HG03521 (cell line): Measurements from ENCODE around the gene DTX1.

Source experiments
- ATAC-seq: cut with Tn5 transposase; IDR thresholded peaks from one replicate; pipeline ENCODE4 v1.9.1; 2021; ENCODE audit warnings: mild to moderate bottlenecking, moderate library complexity; ENCODE audit not compliant: unreplicated experiment

DTX1 gene

DNA sequence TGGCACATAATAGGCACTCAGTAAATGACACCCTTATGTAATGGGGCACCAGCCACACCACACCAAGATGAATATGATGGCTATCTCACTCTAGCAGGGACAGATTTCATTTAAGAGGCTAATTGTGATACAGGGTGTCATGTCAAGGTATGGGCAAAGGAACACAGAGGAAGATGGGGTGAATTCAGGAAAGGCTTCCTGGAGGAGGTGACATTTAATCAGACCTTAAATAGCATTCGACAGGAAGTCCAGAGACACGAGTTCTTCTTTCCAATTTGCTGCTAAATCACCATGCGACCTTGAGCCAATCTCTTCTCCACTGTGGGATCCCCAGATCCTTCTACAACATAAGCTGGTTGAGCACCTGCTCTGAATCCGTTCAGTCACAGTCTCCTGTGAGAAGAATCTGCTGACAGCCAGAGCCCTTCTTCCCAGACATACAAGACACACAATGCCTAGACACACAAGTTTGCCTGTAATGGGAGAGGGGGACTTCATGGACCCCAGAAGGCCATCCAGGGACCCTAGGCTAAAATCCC lies 1.5 kb upstream of the DTX1 start:
- ATAC-seq = no peak

DNA sequence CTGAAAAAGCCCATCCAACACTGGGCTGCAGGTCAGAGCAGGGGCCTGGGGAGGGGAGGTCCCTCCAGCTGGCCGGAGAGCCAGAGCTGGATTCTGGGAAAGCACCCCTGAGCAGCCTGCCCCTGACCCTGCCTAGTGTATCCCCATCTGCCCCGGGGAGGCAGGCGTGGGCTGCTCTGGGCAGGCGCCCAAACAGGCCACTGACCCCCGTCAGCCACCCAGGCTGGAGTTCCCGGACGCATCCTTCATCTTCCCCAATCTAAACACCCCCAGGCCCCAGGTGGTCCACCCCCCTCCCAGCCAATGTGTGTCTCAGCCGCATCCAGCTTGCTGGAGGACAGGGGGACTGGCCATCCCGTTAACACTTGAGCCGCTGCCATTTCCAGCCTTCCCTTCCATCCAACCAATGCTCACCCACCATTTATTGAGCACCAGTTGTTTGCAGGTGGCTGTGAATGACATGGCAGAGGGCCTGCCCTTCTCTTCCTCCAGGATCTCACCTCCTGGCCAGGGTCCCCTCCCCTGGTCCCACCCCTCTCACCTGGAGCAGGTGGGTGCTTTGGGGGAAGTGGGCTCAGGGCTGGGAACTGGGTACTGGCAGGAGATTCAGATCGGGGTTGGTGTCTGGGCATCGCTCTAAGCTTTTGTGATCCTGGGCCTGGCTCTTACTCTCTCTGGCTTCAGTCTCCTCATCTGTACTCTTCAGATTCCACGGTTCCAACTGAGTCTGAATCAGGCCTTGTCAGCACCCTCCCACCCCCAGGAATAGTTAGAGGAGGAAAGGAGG lies 743 bp upstream of the DTX1 start:
- ATAC-seq = no peak

DNA sequence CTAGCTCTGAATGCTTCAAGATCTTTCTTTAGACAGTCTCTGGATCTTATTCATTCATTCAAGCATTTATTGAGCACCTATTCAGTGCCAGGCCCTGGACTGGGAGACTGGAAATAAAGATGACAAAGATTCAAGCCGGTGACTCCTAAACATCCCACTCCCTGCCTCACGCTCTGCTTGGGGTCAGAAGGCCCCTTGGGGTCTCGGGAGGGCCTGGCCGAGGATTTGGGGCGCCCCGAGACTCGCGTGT lies 224 bp upstream of the DTX1 start:
- ATAC-seq = no peak

DNA sequence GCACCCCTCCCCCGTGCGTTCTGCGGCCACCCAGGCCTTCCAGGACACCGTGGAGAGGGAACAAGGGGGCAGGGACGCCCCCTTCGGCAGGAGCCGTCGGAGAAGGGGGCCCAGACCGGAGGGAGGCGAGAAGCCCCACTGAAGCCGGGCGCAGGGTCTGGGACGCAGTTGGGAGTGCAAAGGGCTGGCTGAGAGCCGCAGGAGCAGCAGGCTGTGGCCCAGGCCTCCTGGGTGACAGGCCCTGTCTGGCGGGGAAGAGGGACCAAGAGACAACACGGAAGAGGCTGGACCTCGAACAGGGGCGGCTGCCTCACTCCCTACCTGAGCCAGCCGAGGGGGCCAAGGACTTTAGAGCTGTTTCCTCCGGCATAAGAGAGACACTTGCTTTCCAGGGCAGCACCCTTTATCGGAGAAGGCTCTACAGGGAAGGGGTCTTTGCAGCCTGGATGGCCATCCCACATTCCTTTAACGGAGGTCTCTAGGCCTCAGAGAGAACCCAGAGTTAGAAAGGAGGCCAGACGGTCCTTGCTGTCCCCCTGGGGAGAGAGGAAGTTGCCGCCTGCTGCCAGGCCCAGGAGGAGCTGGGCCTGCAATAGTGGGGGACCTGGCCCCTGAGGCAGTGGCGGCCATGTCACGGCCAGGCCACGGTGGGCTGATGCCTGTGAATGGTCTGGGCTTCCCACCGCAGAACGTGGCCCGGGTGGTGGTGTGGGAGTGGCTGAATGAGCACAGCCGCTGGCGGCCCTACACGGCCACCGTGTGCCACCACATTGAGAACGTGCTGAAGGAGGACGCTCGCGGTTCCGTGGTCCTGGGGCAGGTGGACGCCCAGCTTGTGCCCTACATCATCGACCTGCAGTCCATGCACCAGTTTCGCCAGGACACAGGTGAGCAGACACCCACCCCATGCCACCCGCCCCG lies 1.3 kb downstream of the DTX1 start:
- ATAC-seq = no peak

DNA sequence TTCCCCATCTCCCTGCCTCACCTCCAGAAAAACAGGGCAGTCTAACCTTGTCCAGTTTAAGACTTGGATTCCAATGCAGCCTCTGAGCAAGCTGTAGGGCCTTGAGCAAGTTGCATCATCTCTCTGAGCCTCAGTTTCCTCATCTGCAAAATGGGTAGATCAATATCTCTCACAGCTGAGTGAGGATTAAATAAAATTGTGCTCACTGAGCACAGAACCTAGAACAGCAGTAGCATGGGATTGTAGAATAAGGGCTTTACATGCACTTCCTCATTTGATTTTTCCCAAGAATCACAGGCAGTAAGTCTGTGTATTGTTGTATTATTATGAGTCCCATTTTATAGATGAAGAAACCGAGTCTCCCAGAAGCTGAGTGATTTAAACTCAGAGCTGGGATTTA lies 2.0 kb downstream of the DTX1 start:
- no peak for ATAC-seq

DNA sequence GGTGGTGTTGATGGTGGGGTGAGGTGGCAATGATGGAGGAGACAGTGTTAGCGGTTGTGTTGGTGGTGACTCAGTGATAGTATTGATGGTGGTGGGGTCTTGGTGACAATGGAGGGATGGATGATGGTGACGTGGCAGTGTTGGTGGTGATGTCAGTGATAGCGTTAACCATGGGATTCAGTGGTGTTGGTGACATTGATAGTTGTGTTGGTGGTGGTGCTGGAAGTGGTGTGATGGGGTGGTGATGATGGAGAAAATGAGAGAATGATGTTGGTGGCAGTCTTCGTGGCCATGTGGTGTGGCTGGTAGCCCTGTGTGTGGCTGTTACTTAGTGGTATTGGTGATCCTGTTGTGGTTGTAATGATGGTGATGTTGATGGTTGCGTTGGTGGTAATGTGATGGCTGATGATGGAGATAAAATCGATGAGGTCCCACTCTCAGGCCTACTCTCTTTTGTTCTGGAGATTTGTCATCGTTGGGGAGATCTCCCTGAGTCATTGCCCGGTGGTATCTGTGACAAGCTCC lies 2.6 kb downstream of the DTX1 start:
- ATAC-seq = no peak

DNA sequence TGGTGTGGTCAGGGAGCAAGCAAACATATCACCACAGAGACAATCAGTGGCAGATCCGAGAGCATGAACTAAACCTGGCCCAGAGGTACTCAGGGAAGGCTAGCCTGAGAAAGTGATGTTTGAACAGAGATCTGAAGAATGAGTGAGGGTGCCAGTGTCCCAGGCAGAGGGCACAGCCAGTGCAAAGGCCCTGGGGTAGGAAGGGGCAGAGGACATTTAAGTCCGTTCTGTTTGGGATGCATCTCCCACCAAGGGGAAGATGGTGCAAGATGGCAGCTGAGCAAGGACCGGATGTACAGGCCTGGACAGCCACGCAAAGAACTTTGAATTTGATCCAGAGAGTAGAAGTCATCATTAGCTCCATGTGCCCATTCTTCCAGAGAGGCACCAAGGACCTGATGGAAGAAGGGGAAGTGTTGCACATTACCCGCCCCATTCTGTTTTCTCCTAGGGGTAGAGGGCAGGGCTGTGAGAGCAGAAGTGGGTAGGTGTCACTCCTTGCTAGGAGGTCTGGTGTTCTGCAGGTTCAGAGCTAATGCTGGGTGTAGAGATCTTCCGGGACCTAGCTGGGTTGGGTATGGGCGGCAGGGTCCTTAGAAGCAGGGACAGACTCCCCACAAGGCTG lies 3.9 kb downstream of the DTX1 start:
- no peak for ATAC-seq

DNA sequence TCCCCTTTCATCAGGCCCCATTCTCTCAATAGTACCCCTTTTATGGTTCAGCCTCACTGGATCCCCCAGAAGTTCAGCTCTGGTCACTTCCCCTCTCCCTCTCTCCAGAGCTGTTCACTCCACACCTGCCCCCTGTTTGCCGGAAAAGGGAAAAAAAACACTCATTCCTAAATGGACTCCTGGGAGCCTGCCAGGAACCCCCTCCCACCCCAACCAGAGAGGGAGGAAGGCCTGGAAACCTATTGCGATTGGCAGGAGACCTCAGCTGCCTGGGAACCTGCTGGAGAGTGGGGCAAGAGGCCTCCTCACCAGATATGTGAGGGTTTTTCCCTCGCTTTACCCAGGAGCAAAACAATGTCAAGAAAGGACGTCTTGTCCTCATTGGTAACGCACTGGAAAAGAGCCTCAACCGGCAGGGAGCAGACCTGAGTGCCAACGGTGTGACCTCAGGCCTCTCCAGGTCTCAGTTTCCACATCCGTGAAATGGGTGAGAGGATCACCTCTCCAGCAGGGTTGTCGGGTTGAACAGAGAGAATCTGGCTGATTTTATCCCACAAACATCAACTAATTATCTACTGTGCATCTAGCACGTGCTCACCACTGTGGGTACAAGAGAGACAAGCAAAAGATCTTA lies 4.6 kb downstream of the DTX1 start:
- no peak for ATAC-seq

DNA sequence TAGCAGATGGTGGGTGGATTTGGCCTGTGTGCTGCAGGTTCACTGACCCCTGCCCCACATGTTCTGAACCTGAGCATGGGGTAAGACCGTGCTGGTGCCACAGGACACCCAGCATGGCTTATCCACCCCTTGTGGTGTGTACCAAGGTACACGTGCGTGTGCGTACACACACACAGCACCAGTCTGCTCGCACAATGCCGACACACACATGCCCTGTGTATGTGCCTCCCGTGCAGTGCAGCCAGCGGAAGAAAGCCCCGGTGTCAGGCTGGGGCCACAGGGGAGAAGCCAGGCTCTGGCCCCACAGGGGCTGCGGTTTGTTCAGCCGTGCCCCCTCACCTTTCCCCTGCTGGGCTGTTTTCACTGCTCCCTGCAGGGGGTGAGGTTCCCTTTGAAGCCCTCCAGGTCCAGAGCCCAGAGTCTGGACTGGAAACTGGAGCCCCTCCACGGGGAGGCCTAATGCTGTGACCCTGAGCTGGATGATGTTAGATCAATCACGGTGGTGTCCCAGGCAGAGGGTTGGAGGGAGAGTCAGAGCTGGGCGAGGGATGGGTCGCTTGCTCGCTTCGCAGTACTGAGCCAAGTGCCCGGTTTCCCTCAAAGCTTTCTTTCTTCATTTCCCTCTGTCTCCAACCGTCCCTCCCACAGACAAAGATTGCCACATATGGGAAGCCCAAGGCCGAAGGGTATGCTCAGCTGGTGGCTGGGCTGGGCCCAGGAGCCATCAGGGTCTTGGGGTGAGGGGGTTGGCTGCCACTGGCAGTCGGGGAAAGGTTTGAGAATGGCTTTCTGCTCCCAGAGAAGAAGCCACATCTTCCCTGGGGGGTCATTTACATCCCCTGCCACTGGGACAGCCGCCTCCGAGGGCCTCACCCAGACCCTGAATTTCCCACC lies 6.2 kb downstream of the DTX1 start:
- no peak for ATAC-seq

DNA sequence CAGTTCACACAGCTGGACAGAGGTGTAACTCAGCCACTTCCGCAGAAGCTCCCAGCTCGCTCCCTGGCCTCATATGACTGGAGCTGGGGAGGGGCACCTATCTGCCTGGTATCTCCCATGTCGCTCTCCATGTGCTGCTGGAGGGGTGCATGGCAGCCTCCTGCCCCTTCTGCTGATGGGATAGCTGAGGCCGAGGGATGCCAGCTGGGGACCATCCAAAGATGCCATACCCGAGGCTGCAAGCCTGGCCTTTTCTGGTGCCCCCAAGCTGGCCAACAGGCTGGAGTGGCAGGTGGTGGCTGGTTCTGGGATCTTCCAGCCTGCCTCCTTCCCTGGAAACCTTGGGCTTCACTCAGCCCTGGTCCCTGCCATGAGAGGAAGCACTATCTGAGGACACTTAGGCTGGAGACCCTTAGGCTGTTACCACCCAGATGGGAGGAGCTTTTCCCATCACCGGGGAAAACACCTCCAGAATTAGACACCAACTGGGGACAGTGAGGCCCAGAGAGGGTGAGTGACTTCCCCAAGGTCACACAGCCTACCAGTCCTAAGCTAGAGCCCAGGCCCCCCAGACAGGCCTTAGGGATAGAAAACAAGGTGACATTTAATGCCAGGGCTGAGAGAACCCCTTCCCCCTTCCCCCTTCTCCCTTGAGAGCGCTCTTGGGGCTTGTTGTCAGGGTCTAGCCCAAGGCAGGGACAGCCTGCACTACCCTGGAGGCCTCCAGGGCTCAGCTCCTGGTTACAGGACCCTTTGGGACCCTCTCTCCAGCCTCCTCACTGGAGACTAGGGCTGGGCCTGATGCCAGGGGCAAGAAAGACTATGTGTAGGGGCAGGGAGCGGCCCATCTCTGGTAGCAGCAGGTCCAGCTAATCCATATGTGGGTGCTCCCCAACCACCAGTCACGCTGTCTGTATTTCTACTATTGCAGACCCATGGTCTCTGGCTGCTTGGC lies 7.1 kb downstream of the DTX1 start:
- ATAC-seq = no peak

DNA sequence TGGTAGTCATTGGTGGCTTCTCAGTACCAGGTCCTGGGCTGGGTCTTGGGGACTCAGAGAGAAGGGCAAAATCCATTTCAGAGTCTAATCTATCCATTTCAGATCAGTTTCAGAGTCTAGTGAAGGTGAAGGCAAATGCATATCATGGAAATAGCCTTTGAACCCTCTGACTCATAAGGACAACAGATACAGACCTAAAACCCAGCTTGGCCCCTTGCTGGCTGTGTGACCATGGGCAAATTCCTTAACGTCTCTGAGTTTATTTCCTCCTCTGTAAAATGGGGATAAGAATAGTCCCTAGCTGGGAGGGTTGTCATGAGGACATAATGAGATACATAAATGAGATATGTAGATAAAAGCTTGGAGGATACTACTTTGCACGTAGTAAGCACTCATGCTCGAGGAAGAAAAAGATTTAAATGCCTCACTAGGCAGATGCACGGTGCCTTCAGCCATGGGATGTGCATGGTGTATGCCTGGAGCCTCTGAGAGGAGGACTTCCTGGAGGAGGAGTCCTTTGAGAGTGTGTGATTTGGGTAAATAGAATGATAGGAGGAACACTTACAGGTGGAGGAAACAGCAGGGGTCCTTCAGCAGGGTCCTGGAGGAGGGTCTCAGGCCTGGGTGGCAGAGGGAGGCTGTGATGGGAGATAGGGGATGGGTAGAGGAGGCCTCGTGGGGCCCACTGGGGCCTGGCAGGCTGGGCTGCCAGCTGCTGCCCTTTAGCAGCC lies 8.0 kb downstream of the DTX1 start:
- no peak for ATAC-seq

DNA sequence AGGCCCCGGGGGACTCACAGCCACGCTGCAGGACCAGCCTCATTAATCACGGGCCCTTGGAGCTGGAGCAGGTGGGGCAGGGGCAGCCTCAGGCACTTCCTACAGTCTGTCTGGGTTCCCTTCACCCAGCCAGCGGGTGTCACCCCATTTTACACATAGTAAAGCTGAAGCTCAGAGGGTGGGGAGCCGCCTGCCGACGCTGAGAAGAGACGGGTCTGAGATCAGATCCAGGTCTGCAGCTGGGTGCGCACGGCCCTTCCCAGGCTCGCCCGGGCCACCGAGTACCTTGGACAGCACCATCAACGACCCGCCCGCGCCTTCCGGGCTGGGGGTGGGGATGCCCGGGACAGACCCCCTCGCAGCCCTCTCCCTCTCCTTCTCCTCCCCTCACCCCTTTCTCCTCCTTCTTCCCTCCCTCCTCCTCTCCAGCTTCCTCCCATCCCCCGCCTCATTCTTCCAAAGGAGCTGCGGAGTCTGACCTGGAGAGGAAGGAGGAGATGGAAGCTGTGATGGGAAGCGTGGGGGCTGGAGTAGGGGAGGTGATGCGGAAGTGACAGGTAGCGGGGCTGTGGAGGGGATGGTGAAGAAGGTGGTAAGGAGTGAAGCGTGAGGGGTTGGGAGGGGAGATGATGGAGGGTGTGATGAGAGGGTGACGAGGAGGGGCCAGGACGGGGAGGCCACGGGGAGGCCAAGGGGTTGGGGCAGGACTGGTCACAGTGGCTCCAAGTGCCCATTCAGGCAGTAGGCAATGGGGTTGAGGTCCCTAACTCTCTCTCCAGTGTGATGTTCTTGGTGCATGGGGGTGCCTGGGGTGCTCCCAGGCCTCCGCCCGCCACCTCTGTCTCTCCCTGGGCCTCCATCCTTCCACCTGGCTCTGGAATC lies 8.8 kb downstream of the DTX1 start:
- ATAC-seq = no peak

DNA sequence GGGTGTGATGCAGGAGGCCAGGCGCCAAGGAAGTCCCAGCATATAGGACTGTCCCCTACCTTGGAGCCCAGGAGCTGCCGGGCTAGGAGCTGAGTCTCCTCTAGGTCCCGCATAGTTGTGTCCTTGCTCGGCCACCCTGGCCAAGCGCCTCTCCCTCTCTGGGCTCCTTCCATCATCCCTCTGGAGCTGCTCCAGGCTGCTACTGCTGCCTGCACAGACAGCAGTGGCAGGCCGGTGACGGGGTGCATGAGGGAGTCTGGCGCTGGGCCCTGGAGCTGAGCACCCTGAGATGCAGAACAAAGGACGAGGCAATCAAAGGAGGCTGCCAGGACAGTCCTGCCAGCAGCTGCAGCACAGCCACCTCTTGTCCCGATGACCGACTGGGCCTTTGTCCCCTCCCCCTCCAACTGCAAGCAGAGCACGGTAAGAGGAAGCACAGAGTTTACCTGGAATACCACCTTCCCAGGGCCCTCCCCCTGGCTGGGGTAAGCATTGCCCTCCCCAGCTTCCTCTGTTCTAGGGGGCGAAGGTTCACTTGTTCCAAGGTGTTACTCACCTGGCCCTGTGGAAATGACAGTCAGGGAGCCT lies 10.4 kb downstream of the DTX1 start:
- no peak for ATAC-seq

DNA sequence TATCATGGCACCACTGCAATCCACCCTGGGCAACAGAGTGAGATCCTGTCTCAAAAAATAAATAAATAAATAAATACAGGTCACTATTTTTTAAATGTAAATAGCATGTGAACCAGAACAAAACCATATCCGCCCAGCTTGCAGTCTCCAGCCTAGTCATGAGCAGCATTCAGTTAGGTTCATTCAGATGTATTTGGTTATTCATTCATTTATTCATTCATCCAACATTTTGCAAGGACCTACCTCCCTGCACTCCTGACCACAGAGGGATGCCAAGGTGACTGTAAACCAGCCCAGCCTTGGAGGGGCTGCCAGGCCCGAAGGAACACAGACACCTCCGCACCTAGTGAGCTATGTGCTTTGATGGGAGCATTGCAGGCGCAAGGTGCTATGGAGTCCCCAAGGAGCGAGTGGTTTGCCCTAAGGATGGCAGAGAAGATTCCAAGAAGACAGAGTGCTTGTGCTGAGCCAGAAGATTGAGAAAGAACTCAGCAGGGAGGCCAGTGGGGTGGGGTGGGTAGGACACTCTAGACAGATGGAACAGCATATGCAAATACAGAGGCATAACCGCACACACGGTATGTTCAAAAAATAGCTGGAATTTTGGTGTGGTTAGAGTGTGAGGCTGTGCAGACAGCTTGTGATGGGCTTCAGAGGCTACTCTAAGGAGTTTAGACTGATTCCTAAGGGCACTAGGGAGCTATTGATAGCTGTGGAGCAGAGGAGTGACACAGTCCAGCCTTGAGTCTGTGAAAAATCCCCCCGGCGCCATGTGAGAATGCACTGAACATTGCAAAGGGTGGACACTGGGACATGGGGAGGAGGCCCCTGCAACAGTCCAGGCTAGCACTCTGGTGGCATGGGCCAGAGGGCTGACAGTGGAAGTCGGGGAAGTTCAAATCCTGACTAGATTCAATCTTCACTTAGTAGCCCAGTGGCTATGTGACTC lies 11.7 kb downstream of the DTX1 start:
- no peak for ATAC-seq

DNA sequence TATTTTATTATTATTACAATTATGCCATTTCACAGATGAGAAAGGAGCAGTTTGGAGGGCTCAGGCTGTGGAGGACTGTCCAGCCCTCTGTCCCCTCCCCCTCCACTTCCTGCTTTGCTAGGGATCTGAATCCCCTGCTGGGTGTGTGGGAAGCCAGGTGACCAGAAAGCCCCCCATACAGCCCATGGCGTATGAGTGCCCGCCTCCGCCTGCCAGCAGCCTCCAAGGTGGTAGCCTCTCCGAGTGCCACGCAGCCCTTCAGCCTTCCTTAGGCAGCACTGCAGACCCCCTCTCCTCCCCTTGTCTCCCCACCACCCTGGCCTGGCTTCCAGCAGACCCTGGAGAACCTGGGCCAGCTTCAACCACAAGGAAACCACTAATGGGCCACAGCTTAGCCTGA lies 12.6 kb downstream of the DTX1 start:
- ATAC-seq = no peak

DNA sequence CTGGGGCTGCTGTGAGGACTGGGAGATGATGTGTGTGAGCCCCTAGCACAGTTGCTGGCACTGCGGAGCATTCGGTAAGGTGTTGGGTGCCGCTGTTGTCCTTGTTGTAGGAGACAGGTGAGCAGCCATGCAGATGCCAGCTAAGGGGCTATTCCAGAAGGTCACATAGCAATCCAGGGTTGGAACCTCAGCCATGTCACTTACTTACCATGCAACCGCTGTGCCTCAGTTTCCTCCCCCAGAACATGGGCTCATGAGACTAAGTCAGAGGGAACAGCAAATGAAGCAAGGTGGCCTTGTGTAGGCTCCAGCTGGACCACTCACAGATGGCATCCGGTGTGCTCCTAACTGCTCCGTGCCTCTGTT lies 13.2 kb downstream of the DTX1 start:
- ATAC-seq = no peak
